Endothelial cell of umbilical vein (primary cell): ENCODE measurements around the gene LYPD1.

ENCODE experiments used
- CTCF ChIP-seq, 2 donors: IDR thresholded peaks; 1 replicate in 1 of 2; 2 replicates in 1 of 2; pipeline ENCODE4 v1.5.1; 2011; ENCODE audit warnings: low read length in 2 of 2, mild to moderate bottlenecking in 2 of 2, moderate library complexity in 2 of 2, control low read depth in 1 of 2, inconsistent platforms in 1 of 2, low read depth in 1 of 2; ENCODE audit not compliant: insufficient read depth in 1 of 2; ENCODE audit errors: extremely low read depth in 1 of 2
- EZH2 ChIP-seq: IDR thresholded peaks from 2 replicates; pipeline ENCODE4 v1.6.1; 2012; ENCODE audit warnings: borderline replicate concordance, low read depth, mild to moderate bottlenecking, moderate library complexity, low read length, inconsistent platforms; ENCODE audit not compliant: severe bottlenecking

GRCh38 chr2:132605236-132606180, 64.5 kb downstream of the LYPD1 start:
- TF ChIP-seq CTCF (IDR thresholded peaks at IDR 0.05; ENCODE audit: extremely low read depth in 1 of 2, insufficient read depth in 1 of 2, low read depth in 1 of 2, low read length in 2 of 2) (no peak), EZH2 (no peak)
